ENCODE measurements around the gene NOX1. TPM values are rescaled to one million over a fixed set of nuclear protein-coding genes. Genes with fewer than 3 reads are reported as not detected.

Gene NOX1
- polyA plus RNA-seq (ENCODE audit: insufficient read length in 10 of 10), result under 1 TPM in 9 of 10 donors, not detected in 1; 0.11 to 0.75 (median 0.34) TPM
- long read RNA-seq, donor 1, result 0 reads
- long read RNA-seq, donor 2, result 0 reads
- long read RNA-seq, donor 3, result 0 reads
- long read RNA-seq, donor 4, result 0 reads
- long read RNA-seq, donor 5, result 0 reads
- long read RNA-seq, donor 6, result 0 reads
- long read RNA-seq, donor 7, result 0 reads
- long read RNA-seq, donor 8, result 0 reads
- long read RNA-seq, donor 9, result 0 reads

GRCh38 chrX:100874325-100874724 lies at the start of gene NOX1:
Gene NOX1 (minus strand): TSS chrX:100874359. CDS start chrX:100874139, 220 bp downstream.
- no peak for DNase-seq

DNA sequence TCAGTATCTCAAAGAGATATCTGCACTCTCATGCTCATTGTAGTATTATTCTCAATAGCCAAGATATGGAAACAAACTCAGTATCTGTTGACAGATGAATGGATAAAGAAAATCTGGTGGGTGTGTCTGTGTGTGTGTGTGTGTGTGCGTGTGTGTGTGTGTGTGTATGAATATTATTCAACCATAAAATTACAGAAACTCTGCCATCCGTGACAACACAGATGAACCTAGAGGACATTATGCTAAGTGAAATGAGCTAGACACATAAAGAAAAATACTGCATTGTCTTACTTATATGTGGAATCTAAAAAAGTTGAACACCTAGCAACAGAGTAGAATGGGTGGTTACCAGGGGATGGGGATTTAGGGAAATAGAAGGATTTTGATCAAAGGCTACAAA lies 41.4 kb upstream of the NOX1 start:
- no peak for DNase-seq

GRCh38 chrX:100913111-100913510 lies 39.0 kb upstream of the NOX1 start:
- DNase-seq, result no peak

- DNase-seq, result no peak
Measured at GRCh38 chrX:100911731-100912130, 37.6 kb upstream of the NOX1 start.

DNA sequence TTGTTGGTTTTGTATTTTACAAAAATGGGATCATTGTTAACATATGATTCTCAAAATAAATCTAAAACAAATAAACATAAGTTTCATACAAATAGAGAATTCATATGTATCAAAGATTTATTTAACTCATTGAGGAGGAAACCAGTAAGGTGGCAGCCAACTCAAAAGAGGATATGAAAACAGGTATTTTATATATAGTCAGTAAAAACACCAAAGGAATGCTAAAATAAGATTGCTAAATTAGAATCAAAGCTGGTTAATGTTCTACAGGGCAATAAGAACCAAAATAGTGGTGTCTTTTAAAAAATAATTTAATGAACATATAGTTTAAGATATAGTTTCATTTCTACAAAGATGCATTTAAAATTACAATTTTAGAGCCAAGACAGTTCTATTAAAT lies 31.5 kb upstream of the NOX1 start:
- DNase-seq, result no peak

GRCh38 chrX:100904433-100904832 lies 30.3 kb upstream of the NOX1 start:
- no peak for DNase-seq

- peak in 2 of 3 donors; percentile 2 to 4 for DNase-seq
Measured at GRCh38 chrX:100895365-100896075, 21.4 kb upstream of the NOX1 start.

DNA sequence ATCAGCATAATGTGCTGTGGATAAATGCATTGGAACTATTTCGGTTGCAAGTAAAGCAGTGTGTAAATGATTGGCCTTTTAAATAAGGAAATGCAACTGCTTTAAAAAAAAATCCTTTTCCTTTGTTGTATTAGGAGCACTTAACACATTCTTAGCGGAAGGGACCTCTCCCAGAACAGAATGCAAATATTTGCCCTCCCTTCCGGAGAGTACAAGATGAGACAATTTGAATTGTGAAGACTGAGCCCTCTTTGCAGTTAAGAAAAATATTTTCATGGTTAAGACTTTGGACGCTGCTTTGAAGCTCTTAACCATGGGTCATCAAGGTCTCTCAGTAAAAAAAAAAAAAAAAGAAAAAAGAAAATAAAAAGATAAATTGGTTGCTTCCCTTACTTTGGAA lies 9.5 kb upstream of the NOX1 start:
- DNase-seq, result no peak

- no peak for DNase-seq
Measured at GRCh38 chrX:100880368-100880767, 6.2 kb upstream of the NOX1 start.

DNA sequence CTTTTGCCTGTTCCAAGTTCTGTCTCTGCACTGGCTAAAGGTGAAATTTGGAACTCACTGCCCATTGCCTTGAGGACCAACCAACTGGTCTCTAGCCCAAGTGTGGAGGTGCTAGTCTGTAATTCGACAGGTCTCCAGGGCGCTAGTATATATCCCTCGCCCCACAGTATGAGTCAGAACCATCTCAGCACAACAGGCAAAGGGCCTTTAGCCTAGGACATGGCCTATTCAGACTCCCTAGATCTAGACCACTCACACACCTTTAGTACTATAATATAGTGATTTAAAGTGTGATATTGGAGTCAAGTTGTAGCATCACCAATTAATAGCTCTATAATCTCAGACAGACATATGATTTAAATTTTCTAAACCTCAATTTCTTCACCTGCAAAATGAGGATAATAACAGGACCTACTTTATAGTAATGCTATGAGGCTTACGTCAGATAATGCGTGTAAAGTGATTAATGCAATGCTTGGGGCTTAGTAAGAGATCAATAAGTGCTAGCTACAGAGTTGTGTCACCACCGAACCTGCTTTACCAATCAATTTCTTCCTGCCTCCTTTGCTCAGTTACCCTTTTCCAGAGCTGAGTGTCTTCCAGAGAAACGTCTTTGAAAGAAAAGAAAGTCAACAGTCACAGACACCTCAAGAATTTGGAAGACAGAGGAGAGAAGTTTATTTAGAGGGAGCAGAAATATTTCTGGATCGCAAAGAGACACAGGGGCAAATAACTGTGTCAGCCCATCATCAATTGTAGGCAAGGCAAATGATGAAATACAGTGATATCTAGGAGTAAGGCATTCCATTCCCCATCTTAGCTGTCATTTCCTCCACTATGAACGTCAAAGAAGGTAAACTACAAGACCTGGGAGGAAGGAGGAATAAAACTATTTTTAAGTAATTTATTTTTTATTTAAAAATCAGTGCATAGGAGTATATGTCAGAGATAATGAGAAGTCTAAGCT lies 2.3 kb downstream of the NOX1 start:
- DNase-seq, result no peak

- no peak for DNase-seq
Measured at GRCh38 chrX:100870527-100870926, 3.6 kb downstream of the NOX1 start.

GRCh38 chrX:100868273-100868672 lies 5.9 kb downstream of the NOX1 start:
- no peak for DNase-seq

DNA sequence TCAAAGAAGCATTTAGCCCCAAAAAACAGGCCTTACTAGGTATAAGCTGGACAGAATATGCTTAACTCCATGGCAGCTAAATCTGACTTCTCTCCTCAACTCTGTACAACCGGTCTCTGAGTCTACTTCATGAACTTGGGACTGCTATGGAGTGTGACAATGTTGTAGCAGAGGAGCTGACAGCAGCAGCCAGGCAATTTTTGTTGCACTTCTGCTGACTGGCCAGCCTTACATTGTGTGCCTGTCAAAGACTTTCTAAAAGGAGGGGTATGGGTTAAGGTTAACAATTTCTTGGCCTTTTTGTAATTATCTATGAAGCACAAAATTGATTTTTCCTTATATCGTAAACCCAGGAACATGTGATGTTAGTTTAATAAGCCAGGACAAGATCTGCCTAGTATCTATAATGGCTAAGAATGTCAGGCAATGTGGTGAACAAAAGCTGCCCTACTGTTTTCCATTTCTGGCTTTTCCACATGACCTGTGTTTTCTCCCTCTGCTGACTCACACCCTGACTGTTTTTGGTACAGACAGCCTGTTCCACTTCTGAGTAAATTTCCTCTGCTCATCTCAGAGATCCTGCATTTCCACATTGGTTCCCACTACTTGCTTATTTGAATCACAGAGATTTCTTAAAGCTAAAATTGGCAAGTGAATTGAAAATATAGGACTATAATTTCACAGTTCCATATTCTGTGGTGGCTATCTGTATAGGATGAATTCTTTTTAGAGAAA lies 9.3 kb downstream of the NOX1 start:
- DNase-seq, result no peak

DNA sequence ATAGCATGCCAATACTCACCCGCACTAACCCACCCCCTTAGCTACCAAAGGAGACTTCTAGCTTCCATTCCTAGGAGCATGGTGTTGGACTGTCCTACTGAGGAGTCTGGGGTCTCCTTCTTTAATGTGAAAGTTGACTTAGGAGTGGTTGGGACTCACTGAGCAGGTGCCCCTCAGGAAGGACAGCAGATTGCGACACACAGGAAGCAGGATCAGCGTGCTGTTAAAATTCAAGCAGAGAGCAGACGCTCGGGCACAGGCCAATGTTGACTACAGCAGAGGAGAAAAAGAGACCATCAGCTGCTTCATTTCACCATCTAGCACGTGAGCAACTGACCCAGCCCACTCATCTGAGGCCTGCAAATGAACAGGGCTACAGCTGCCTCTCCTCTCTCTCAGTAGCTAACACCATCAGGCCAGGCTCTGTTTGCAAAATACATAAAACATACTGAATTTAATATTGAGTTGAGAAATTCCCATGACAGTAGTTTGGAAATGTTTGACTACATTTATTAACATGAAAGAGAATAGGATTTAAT lies 10.8 kb downstream of the NOX1 start:
- DNase-seq, result no peak

DNA sequence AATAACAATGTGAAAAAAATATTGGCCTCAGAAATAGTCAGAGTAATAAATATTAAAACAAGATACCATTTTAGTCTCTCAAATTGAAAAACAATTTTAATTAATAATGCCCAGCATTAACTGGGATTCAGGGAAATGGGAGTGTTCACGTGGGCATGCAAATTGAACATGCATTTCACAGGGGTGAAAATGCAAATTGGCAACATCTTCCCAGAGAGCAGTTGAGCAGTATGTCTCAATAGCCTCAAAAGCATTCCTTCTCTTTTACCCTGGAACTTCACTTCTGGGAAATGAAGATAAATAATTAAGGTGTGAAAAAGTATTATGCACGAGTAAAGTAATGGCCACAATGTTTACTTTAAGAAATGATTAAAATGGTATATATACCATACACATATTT lies 21.3 kb downstream of the NOX1 start:
- DNase-seq, result no peak

DNA sequence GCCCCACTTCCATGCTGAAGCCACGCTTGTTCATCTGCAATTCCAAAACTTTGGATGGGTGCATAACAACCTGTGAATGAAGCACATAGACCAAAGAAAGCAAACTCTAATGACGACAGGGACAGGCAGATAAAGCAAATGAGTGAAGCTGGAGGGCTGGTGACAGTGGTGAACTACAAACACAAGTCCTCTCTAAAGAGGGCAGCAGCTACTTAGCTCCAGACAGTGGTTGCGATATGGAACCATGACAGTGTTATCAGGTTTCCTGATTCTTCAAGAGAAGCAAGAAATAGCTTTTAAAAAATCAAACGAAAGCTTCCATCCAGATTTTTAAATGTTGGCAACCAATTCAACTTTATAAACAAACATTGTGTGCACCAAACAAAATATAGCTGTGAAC lies 23.8 kb downstream of the NOX1 start:
- no peak for DNase-seq

DNA sequence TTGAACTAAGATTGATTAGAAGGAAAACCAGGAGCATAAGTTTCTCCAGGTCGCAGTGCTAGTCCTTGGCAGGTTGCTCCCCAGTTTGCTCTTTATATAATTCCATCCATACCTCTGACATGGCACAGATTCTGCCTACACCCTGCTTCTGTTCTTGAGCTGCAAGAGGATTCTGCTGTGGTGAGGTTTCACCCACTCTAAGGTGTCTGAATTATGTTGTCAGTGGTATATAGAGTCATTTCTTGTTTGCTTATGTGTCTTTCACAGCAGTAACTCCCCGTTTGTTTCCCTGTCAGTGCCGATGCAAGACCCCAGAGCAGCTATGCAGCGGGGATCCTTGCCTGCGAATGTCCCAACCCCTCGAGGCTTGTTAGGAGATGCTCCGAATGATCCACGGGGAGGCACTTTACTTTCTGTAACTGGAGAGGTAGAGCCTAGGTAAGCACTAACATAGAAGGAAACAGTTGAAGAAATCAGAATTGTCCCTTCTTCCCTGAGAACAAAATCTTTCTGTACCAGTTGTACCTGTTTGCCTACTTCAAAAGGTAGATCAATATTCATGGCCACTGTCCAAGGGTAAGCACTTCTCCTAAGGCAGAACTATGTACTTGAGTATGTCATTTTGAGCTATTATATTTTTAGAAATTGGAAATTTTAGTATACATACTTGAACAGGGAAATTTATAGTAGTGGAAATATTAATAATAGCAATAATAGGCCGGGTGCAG lies 42.8 kb downstream of the NOX1 start:
- DNase-seq, result no peak

- DNase-seq, result no peak
Measured at GRCh38 chrX:100830547-100830946, 43.6 kb downstream of the NOX1 start.

- DNase-seq, result no peak
Measured at GRCh38 chrX:100830143-100830542, 44.0 kb downstream of the NOX1 start.

DNA sequence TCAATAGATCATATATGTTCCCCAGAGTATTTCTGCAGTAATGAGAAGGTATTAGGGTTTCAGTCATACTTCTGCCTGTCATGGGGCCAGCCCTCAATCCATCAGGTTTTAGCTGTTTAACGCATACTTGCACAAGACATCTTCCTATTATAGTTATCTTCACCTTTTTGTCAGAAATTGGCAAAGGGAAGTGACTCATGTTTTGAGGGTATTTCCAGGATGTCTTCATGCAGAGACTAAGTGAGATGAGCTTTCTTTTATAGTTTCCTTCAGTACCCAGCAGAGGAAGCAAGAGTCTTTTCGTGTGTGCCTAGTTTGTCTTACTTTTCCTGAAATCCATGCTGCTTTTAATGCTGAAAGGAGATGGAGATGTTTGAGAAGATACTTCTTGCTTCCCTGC lies 44.4 kb downstream of the NOX1 start:
- DNase-seq, result no peak
